Transverse colon (tissue), 4 donors: ENCODE measurements around the gene TEDC1. TPM values are rescaled to one million over a fixed set of nuclear protein-coding genes. Genes with fewer than 3 reads are reported as not detected.

ENCODE experiments used
- DNase-seq: peaks from one replicate; pipeline ENCODE4 v3.0.0-alpha.2; 2019
- H3K27ac ChIP-seq, 4 donors: fragments of 200-600 bp; sonication (generic); 2 replicates each; pipeline ENCODE4 v1.5.1; 2016 to 2018; ENCODE audit warnings: inconsistent platforms in 4 of 4
- H3K27me3 ChIP-seq: fragments of 200-600 bp; sonication (generic); 2 replicates; pipeline ENCODE4 v1.5.1; 2017; ENCODE audit warnings: inconsistent platforms
- H3K36me3 ChIP-seq, 4 donors: fragments of 200-600 bp; sonication (generic); 2 replicates each; pipeline ENCODE4 v1.5.1; 2017 to 2019; ENCODE audit warnings: inconsistent platforms in 4 of 4
- H3K4me1 ChIP-seq, 4 donors: fragments of 200-600 bp; sonication (generic); 2 replicates each; pipeline ENCODE4 v1.5.1; 2017 to 2020; ENCODE audit warnings: inconsistent platforms in 4 of 4
- H3K4me3 ChIP-seq, 4 donors: fragments of 200-600 bp; sonication (generic); 1 replicate in 1 of 4; 2 replicates in 3 of 4; pipeline versions ENCODE4 v1.5.1 to v1.6.1; 2017 to 2019; ENCODE audit warnings: inconsistent platforms in 4 of 4
- H3K9me3 ChIP-seq, 2 donors: fragments of 200-600 bp; sonication (generic); 2 replicates each; pipeline ENCODE4 v1.5.1; 2017 to 2019; ENCODE audit warnings: inconsistent platforms in 2 of 2
- EP300 ChIP-seq: sonication (generic); formaldehyde crosslinking; IDR thresholded peaks from one replicate; pipeline ENCODE4 v1.6.1; 2017; ENCODE audit warnings: antibody characterized with exemption, low read depth
- POLR2A ChIP-seq: fragments of 450-650 bp; IDR thresholded peaks from one replicate; pipeline ENCODE4 v1.6.1; 2016; ENCODE audit warnings: antibody characterized with exemption, mild to moderate bottlenecking, moderate library complexity
- POLR2AphosphoS5 ChIP-seq, 3 donors: sonication (generic); formaldehyde crosslinking; IDR thresholded peaks; one replicate each; pipeline ENCODE4 v1.6.1; 2016; ENCODE audit warnings: antibody characterized with exemption in 3 of 3
- WGBS, 2 donors: methylation state at CpG; one replicate each; pipeline ENCODE4 v1.1.5; 2018; ENCODE audit warnings: low coverage in 1 of 2; 5-methylcytosine and 5-hydroxymethylcytosine counted together
- in situ Hi-C, 4 donors: fragments of 200-750 bp; cut with MboI; loops; one replicate each; pipeline versions ENCODE4 v1.15.0 to v1.15.1; 2017; ENCODE audit warnings: low sequenced_read_pairs in 3 of 4, low pct_ligation_motif_present in 1 of 4, low pct_unique_long_range_greater_than_20kb in 1 of 4
- intact Hi-C: fragments of 100-400 bp; cut with DNase I; formaldehyde crosslinking; loops from one replicate; pipeline ENCODE4 v1.15.1; 2023; ENCODE audit warnings: low total_unique reads
- total RNA-seq, 4 donors: library from RNA; depleted of rRNA; stranded (reverse); fragments of >200 nt; gene quantifications; one replicate each; pipeline ENCODE4 v1.1.0, GENCODE V29; 2016
- TF ChIP-seq, protein P1 (sequence below), 5 experiments: fragments of 200-600 bp in 3 of 5; fragments of 450-650 bp in 2 of 5; sonication (generic) in 3 of 5; IDR thresholded peaks; 1 replicate in 2 of 5; 2 replicates in 3 of 5; pipeline ENCODE4 v1.5.1; 2016 to 2017; ENCODE audit warnings: antibody characterized with exemption in 5 of 5, inconsistent platforms in 3 of 5, mild to moderate bottlenecking in 2 of 5, moderate library complexity in 1 of 5

The TEDC1 gene
- total RNA-seq, 4 donors from 2014 or later = 10.8 to 52.9 (median 29.5) TPM

DNA sequence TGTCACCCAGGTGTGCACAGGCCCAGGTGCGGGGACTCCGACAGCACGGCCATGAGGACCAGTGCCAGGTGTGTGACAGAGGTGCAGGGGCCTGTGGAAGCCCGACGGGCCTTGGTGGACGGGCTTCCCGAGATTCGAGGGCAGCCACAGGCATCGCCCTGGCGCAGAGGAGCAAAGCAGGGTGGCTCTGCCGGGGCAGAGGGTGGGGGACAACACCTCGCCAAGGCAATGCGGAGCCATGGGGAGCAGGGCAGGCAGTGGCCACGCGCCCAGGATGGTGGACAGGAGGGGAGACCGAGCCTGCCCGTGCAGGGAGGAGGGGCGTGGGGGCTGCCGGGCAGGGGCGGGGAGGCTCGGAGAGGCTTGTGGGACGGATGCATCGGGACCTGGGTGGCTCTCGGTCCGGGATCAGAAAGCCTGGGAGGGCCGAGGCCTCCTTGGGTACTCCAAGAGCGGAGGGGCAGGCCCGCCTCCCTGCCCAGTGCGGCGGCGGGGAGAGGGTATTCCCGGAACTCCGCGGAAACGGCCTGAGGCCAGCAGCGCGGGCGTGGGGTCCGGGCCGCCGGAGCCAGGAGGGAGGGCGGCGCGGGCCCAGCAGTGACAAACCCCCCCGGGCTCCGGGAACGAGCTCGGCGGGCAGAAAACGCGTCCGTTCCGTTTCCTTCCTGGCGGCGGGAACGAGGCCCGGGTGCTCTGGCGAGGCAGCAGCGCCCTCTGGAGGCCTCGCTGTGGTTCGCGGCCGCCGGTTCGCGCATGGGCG lies 37.0 kb downstream of the TEDC1 start:
- DNase-seq = peak; percentile 81
- Histone ChIP-seq H3K36me3 (no peaks in the 10 kb centered on the region), H3K27me3 (peaks cover 57% of the 10 kb centered on the region), H3K4me1 (peaks cover 13 to 39% (median 34%) of the 10 kb centered on the region in 4 donors), H3K27ac (peak overlapping the region; percentile 48 to 70 (median 57)), H3K9me3 (no peaks in the 10 kb centered on the region), H3K4me3 (peak overlapping the region; percentile 39 to 86 (median 64))
- WGBS, 2 donors = 6% methylated on average over 47 of the region's 67 CpGs; no CpG with 5 or more reads in 1 of the 2 donors
- in situ Hi-C loops = no loop called here
- TF ChIP-seq POLR2A = no peak
- TF ChIP-seq EP300 = no peak
- peak in 1 of 3 donors; percentile 60 for TF ChIP-seq POLR2AphosphoS5 (IDR thresholded peaks at IDR 0.05)
- TF ChIP-seq, protein P1, sequence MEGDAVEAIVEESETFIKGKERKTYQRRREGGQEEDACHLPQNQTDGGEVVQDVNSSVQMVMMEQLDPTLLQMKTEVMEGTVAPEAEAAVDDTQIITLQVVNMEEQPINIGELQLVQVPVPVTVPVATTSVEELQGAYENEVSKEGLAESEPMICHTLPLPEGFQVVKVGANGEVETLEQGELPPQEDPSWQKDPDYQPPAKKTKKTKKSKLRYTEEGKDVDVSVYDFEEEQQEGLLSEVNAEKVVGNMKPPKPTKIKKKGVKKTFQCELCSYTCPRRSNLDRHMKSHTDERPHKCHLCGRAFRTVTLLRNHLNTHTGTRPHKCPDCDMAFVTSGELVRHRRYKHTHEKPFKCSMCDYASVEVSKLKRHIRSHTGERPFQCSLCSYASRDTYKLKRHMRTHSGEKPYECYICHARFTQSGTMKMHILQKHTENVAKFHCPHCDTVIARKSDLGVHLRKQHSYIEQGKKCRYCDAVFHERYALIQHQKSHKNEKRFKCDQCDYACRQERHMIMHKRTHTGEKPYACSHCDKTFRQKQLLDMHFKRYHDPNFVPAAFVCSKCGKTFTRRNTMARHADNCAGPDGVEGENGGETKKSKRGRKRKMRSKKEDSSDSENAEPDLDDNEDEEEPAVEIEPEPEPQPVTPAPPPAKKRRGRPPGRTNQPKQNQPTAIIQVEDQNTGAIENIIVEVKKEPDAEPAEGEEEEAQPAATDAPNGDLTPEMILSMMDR (IDR thresholded peaks at IDR 0.05) = peak; percentile 60 to 92 (median 83)
- intact Hi-C loops = loop anchor here (5.0 to 10.0 kb wide), 3 partner anchors 46 to 153 kb away; no protein-coding TSS in a partner anchor

GRCh38 chr14:105528586-105529318 lies 37.7 kb downstream of the TEDC1 start:
- Histone ChIP-seq H3K4me3 (peak overlapping the region in 3 of 4 donors; percentile 39 to 68 (median 61)), H3K27ac (peak overlapping the region in 1 of 4 donors; percentile 48), H3K36me3 (no peaks in the 10 kb centered on the region), H3K27me3 (peaks cover 55% of the 10 kb centered on the region), H3K4me1 (peaks cover 13 to 39% (median 34%) of the 10 kb centered on the region in 4 donors), H3K9me3 (no peaks in the 10 kb centered on the region)
- TF ChIP-seq POLR2AphosphoS5 (IDR thresholded peaks at IDR 0.05) (no peak), EP300 (no peak), POLR2A (no peak)
- TF ChIP-seq, protein P1 (IDR thresholded peaks at IDR 0.05) = no peak
- in situ Hi-C loops (no loop called here), intact Hi-C loops (loop anchor here (5.0 to 10.0 kb wide), 3 partner anchors 46 to 154 kb away; no protein-coding TSS in a partner anchor)
- 59% methylated on average over 49 of the region's 89 CpGs; no CpG with 5 or more reads in 1 of the 2 donors for WGBS, 2 donors
- no peak for DNase-seq

DNA sequence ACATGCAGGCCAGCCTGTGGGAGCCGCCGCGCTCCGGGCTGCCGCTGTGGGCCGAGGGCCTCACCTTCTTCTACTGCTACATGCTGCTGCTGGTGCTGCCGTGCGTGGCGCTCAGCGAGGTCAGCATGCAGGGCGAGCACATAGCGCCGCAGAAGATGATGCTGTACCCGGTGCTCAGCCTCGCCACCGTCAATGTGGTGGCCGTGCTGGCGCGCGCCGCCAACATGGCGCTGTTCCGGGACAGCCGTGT lies 38.2 kb downstream of the TEDC1 start:
- H3K4me3 ChIP-seq = peak overlapping the region in 2 of 4 donors; percentile 61 to 68
- peaks cover 13 to 39% (median 34%) of the 10 kb centered on the region in 4 donors for H3K4me1 ChIP-seq
- no peak overlapping the region for H3K27ac ChIP-seq
- no peaks in the 10 kb centered on the region for H3K9me3 ChIP-seq
- in situ Hi-C loops (no loop called here), intact Hi-C loops (loop anchor here (5.0 to 10.0 kb wide), 3 partner anchors 47 to 154 kb away; no protein-coding TSS in a partner anchor)
- WGBS, 2 donors = 40% methylated on average over 23 of the region's 24 CpGs; no CpG with 5 or more reads in 1 of the 2 donors
- H3K27me3 ChIP-seq = peaks cover 52% of the 10 kb centered on the region
- TF ChIP-seq POLR2AphosphoS5 (IDR thresholded peaks at IDR 0.05) = no peak
- TF ChIP-seq, protein P1 (IDR thresholded peaks at IDR 0.05) = no peak
- no peak for DNase-seq
- H3K36me3 ChIP-seq = no peaks in the 10 kb centered on the region

DNA sequence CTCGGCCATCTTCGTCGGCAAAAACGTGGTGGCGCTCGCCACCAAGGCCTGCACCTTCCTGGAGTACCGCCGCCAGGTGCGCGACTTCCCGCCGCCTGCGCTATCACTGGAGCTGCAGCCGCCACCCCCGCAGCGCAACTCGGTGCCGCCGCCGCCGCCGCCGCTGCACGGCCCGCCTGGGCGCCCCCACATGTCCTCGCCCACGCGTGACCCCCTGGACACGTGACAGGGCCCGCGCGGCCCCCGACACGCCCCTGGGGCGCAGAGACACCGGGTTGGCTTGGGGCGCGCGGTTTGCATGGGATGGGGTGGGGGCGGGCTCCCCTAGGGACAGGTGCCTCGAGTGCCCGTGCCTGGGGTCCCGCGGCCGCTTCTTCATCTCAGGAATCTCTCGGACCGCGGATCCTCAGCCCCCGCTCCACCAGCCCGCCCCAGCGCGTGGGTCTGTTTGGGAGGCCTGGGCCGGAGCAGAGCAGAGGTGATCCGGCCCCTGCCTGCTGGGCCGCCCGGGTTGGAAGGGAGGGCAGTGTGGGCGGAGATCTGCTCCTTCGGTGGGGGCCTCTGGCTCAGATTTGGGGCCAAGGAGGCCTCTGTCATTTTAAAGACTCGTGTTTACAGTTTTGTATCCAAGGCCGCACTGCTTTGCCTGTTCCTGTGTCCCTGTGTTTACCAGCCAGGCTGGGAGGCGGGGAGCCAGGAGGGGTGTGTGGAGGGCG lies 38.7 kb downstream of the TEDC1 start:
- H3K27me3 ChIP-seq = peaks cover 54% of the 10 kb centered on the region
- DNase-seq = peak; percentile 20
- intact Hi-C loops (loop anchor here (5.0 to 10.0 kb wide), 3 partner anchors 47 to 155 kb away; no protein-coding TSS in a partner anchor), in situ Hi-C loops (no loop called here)
- H3K27ac ChIP-seq = no peak overlapping the region
- no peaks in the 10 kb centered on the region for H3K9me3 ChIP-seq
- WGBS, 2 donors = 43% methylated on average over 54 of the region's 63 CpGs; no CpG with 5 or more reads in 1 of the 2 donors
- TF ChIP-seq POLR2AphosphoS5 (IDR thresholded peaks at IDR 0.05) (no peak), POLR2A (no peak), EP300 (no peak)
- TF ChIP-seq, protein P1 (IDR thresholded peaks at IDR 0.05) = no peak
- peak overlapping the region in 2 of 4 donors; percentile 61 to 68 for H3K4me3 ChIP-seq
- peaks cover 13 to 39% (median 34%) of the 10 kb centered on the region in 4 donors for H3K4me1 ChIP-seq
- no peaks in the 10 kb centered on the region for H3K36me3 ChIP-seq
